ENCODE data around the gene NOL7. TPM values are rescaled to one million over a fixed set of nuclear protein-coding genes. Genes with fewer than 3 reads are reported as not detected.

The NOL7 gene
- total and polyA plus RNA-seq, 2 of the 8 experiments (the other 6 are each of a cell fraction or from before 2014, with no cell fraction given), result 16.4 to 70.4 TPM

GRCh38 chr6:13660273-13660672, 45.1 kb downstream of the NOL7 start:
- H2AFZ ChIP-seq (ENCODE audit: low read length), result no peak overlapping the region
- TF ChIP-seq, protein P1, sequence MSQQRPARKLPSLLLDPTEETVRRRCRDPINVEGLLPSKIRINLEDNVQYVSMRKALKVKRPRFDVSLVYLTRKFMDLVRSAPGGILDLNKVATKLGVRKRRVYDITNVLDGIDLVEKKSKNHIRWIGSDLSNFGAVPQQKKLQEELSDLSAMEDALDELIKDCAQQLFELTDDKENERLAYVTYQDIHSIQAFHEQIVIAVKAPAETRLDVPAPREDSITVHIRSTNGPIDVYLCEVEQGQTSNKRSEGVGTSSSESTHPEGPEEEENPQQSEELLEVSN (IDR thresholded peaks at IDR 0.05), result no peak
- TF ChIP-seq KDM4A (IDR thresholded peaks at IDR 0.05; ENCODE audit: low read depth, low read length, severe bottlenecking) (no peak), SUZ12 (IDR thresholded peaks at IDR 0.05; ENCODE audit: low read length) (no peak), SP4 (IDR thresholded peaks at IDR 0.05; ENCODE audit: low read length) (no peak), RBBP5 (IDR thresholded peaks at IDR 0.05; ENCODE audit: borderline replicate concordance, low read depth, low read length) (no peak), TBP (IDR thresholded peaks at IDR 0.05; ENCODE audit: low read depth, low read length) (no peak), RNF2 (IDR thresholded peaks at IDR 0.05; ENCODE audit: borderline replicate concordance, low read depth, low read length, missing control alignments, poor library complexity, severe bottlenecking) (no peak), YY1 (IDR thresholded peaks at IDR 0.05; ENCODE audit: low read depth, low read length) (no peak), RFX5 (IDR thresholded peaks at IDR 0.05; ENCODE audit: borderline replicate concordance, low read depth, low read length) (no peak), BACH1 (IDR thresholded peaks at IDR 0.05; ENCODE audit: low read length) (no peak)

More at GRCh38 chr6:13660273-13660672, 45.1 kb downstream of the NOL7 start:
- Histone ChIP-seq H4K5ac (ENCODE audit: insufficient read length, low read depth, low read length) (no peak overlapping the region), H3K4me1 (replicated peaks in 1 of 4; ENCODE audit: control insufficient read depth in 3 of 4, insufficient read depth in 4 of 4, low read length in 3 of 4) (peaks cover 0 to 3% (median under 1%) of the 10 kb centered on the region in 4 experiments; a peak in 2 of 7 replicates), H3K4ac (replicated peaks; ENCODE audit: insufficient read length, low read depth, low read length) (no peak overlapping the region), H3K56ac (replicated peaks; ENCODE audit: insufficient read length, low read depth, low read length) (no peak overlapping the region), H4K8ac (ENCODE audit: extremely low read depth, insufficient read depth, low read length) (no peak overlapping the region), H3K23me2 (ENCODE audit: low read depth, low read length) (no peaks in the 10 kb centered on the region), H2AK5ac (ENCODE audit: low read depth, low read length) (no peak overlapping the region), H3K23ac (ENCODE audit: insufficient read length) (no peak overlapping the region), H3K4me2 (ENCODE audit: insufficient read depth in 1 of 2, low read depth in 2 of 2, low read length in 2 of 2) (no peak overlapping the region), H2BK12ac (ENCODE audit: low read depth, low read length) (no peak overlapping the region), H4K91ac (replicated peaks; ENCODE audit: insufficient read length, low read length) (no peak overlapping the region), H2BK120ac (replicated peaks; ENCODE audit: low read depth, low read length) (no peak overlapping the region), H3K14ac (ENCODE audit: insufficient read length) (no peak overlapping the region), H3K79me2 (ENCODE audit: control insufficient read depth in 1 of 2, insufficient read depth in 2 of 2, low read length in 2 of 2) (peaks cover 4 to 65% of the 10 kb centered on the region in 2 experiments; a peak in 3 of 4 replicates), H3K4me3 (ENCODE audit: extremely low read depth in 1 of 4, insufficient read depth in 2 of 4, low read depth in 3 of 4, low read length in 4 of 4) (no peak overlapping the region), H2BK15ac (ENCODE audit: low read length) (no peak overlapping the region), H3K18ac (ENCODE audit: extremely low read depth, low read length) (no peak overlapping the region), H4K20me1 (replicated peaks in 1 of 2; ENCODE audit: control insufficient read depth in 1 of 2, insufficient read depth in 2 of 2, low read length in 2 of 2) (peaks cover 0 to 4% of the 10 kb centered on the region in 2 experiments), H2BK20ac (ENCODE audit: low read length) (no peak overlapping the region), H2BK5ac (ENCODE audit: low read depth, low read length) (no peak overlapping the region), H3K27me3 (replicated peaks in 1 of 4; ENCODE audit: control insufficient read depth in 3 of 4, extremely low read depth in 1 of 4, insufficient read depth in 3 of 4, low read length in 3 of 4) (no peaks in the 10 kb centered on the region), H3K27ac (ENCODE audit: low read depth, low read length) (no peak overlapping the region), H3K9me3 (ENCODE audit: insufficient read depth in 2 of 2, low read depth in 1 of 2, low read length in 1 of 2) (no peaks in the 10 kb centered on the region), H3K79me1 (ENCODE audit: low read depth, low read length) (no peaks in the 10 kb centered on the region), H3K36me3 (ENCODE audit: control insufficient read depth in 2 of 4, insufficient read depth in 4 of 4, low read length in 3 of 4) (no peaks in the 10 kb centered on the region), H3K9ac (replicated peaks in 1 of 4; ENCODE audit: extremely low read depth in 1 of 4, low read depth in 3 of 4, low read length in 3 of 4) (no peak overlapping the region)
- ChIA-PET POLR2A (ENCODE audit: partially characterized antibody) (interaction anchor here (0.6 kb wide), 1 partner anchor 44 kb away, joined by 4 read pairs; no protein-coding TSS in a partner anchor), CTCF (ENCODE audit: partially characterized antibody) (no interaction called here)
- WGBS, 2 experiments (ENCODE audit: extremely low coverage in 1 of 2, insufficient coverage in 1 of 2, insufficient read length in 1 of 2, insufficient replicate concordance in 2 of 2, low coverage in 1 of 2, low lambda C conversion rate in 2 of 2, missing lambda C conversion rate in 1 of 2), result 86% methylated on average over 1 of the region's 1 CpG; no CpG with 5 or more reads in 1 of the 2 experiments
- no peak for FAIRE-seq
- DNase-seq (ENCODE audit: low read depth in 1 of 2, low spot score in 2 of 2), result no peak
